ENCODE data around the gene ARMC3.

DNA sequence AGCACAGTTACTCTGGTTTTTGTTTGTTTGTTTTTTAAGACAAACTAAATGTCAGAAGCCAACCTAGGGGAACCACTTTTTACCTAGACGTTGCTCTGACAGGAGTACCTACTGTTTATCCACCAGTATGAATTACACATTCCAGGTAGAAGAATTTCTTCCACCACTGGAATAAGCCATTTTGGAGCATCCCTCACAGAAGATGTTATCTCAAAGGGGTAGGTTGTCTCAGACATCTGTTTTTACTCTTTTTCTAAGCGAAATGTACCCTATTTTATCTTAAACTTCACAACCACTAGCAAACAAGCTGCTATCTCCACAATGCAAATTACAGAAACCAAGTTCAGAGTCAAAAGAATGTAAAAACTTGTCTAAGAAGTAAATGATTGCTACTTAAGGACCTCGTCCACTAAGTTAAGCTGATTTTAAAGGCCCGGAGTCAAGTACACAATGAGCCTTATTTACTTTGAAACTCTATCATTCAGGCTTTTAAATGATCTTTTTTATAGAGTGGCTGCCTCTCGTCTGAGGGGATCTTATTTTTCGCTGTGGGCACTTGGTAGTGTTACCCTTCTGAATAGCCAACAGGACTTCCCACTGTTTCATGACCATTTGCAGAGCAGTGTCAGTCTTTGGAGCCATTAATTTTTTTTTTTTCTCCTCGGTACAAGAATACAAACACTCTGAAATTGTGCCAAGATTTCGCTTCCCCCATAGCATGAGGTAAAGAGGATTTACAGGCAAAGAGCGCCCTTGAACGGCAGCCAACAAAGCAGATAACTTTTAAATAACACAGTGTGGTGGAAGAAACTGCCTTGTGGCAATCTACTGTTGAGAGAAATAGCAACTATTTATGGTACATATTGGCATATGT is 15.7 kb upstream of the ARMC3 start:
- TF ChIP-seq CTCF (IDR thresholded peaks at IDR 0.05) (no peak), POLR2A (IDR thresholded peaks at IDR 0.05) (no peak)

Data from lower leg skin (tissue), 3 donors.